Naive thymus-derived CD4-positive, alpha-beta T cell (primary cell): ENCODE results near the gene BET1L. TPM values are rescaled to one million over a fixed set of nuclear protein-coding genes. Genes with fewer than 3 reads are reported as not detected.
A peak's percentile ranks its signal among the peaks of the same experiment; 100 is the strongest.

ENCODE experiments used
- ATAC-seq: fragments of 150-1000 bp; cut with Tn5 transposase; 2 replicates; pipeline ENCODE4 v1.10.0; 2021; ENCODE audit warnings: mild to moderate bottlenecking, moderate library complexity
- CTCF ChIA-PET: fragments of 350-600 bp; sonication (Branson Sonifier 250); formaldehyde crosslinking; loops from one replicate; lab custom pipeline; 2021; ENCODE audit warnings: antibody characterized with exemption; lab: Charles Lee
- POLR2A ChIA-PET: fragments of 350-600 bp; sonication (Branson Sonifier 250); formaldehyde crosslinking; loops from one replicate; lab custom pipeline; 2021; ENCODE audit warnings: antibody characterized with exemption, inconsistent platforms; lab: Charles Lee
- DNase-seq, 9 donors: peaks; one replicate each; pipeline versions ENCODE4 v3.0.0 to v3.0.0-alpha.2; 2020 to 2022; ENCODE audit warnings: mixed read lengths in 1 of 9
- H3K27ac ChIP-seq: one replicate; pipeline ENCODE4 v1.7.0; 2013; ENCODE audit warnings: mild to moderate bottlenecking, low read depth, low read length, moderate library complexity
- H3K27me3 ChIP-seq, 2 donors: one replicate each; pipeline ENCODE4 v1.7.0; 2013; ENCODE audit warnings: low read length in 2 of 2, mild to moderate bottlenecking in 2 of 2, moderate library complexity in 2 of 2; ENCODE audit not compliant: control insufficient read depth in 2 of 2, insufficient read depth in 2 of 2
- H3K36me3 ChIP-seq, 3 experiments: 1 replicate in 2 of 3; 2 replicates in 1 of 3; pipeline ENCODE4 v1.7.0; 2013; ENCODE audit warnings: low read length in 3 of 3, mild to moderate bottlenecking in 3 of 3, moderate library complexity in 1 of 3; ENCODE audit not compliant: insufficient read depth in 3 of 3, control insufficient read depth in 2 of 3
- H3K4me1 ChIP-seq, 2 donors: one replicate each; pipeline ENCODE4 v1.7.0; 2013; ENCODE audit warnings: low read length in 2 of 2, mild to moderate bottlenecking in 2 of 2, moderate library complexity in 1 of 2; ENCODE audit not compliant: control insufficient read depth in 2 of 2, insufficient read depth in 2 of 2
- H3K4me3 ChIP-seq: 2 replicates; pipeline ENCODE4 v1.7.0; 2013; ENCODE audit warnings: mild to moderate bottlenecking, low read length
- H3K9me3 ChIP-seq, 3 experiments: 1 replicate in 2 of 3; 2 replicates in 1 of 3; pipeline ENCODE4 v1.7.0; 2013; ENCODE audit warnings: low read length in 3 of 3; ENCODE audit not compliant: control insufficient read depth in 2 of 3
- H3K27ac Mint-ChIP-seq, 9 donors: one replicate each; pipeline ENCODE4 v1.8.0; 2020 to 2022; ENCODE audit warnings: mixed read lengths in 9 of 9, mild to moderate bottlenecking in 8 of 9, moderate library complexity in 5 of 9, inconsistent platforms in 2 of 9
- H3K27me3 Mint-ChIP-seq, 5 donors: one replicate each; pipeline ENCODE4 v1.8.0; 2021 to 2022; ENCODE audit warnings: mixed read lengths in 5 of 5, mild to moderate bottlenecking in 1 of 5
- H3K36me3 Mint-ChIP-seq, 5 donors: one replicate each; pipeline ENCODE4 v1.8.0; 2020 to 2022; ENCODE audit warnings: mixed read lengths in 5 of 5, mild to moderate bottlenecking in 3 of 5, inconsistent platforms in 1 of 5
- H3K4me1 Mint-ChIP-seq, 7 donors: one replicate each; pipeline ENCODE4 v1.8.0; 2020 to 2022; ENCODE audit warnings: mixed read lengths in 7 of 7, mild to moderate bottlenecking in 3 of 7, inconsistent platforms in 1 of 7
- H3K4me3 Mint-ChIP-seq, 10 donors: one replicate each; pipeline ENCODE4 v1.8.0; 2020 to 2022; ENCODE audit warnings: mild to moderate bottlenecking in 10 of 10, mixed read lengths in 10 of 10, moderate library complexity in 6 of 10, inconsistent platforms in 2 of 10
- H3K9me3 Mint-ChIP-seq, 11 donors: one replicate each; pipeline ENCODE4 v1.8.0; 2020 to 2022; ENCODE audit warnings: mixed read lengths in 11 of 11, mild to moderate bottlenecking in 4 of 11, inconsistent platforms in 1 of 11, moderate library complexity in 1 of 11
- intact Hi-C, 2 donors: fragments of 100-400 bp; cut with micrococcal nuclease; formaldehyde crosslinking; loops; one replicate each; pipeline ENCODE4 v1.15.1; 2023
- polyA plus RNA-seq, 2 donors: library from polyadenylated mRNA; unstranded; fragments of 300-500 nt; fragmentation: Illumina TruSeq; gene quantifications; one replicate each; pipeline ENCODE4 v1.2.3, GENCODE V29; 2021
- total RNA-seq, 6 experiments: library from RNA in 5 of 6; stranded (reverse) in 5 of 6; gene quantifications; 1 replicate in 5 of 6; 2 replicates in 1 of 6; pipeline ENCODE4 v1.2.3 and lab custom pipeline; 2021 to 2026

The BET1L gene
- total and polyA plus RNA-seq, 7 experiments from 2014 or later, result 47.1 to 125 (median 89.3) TPM

DNA sequence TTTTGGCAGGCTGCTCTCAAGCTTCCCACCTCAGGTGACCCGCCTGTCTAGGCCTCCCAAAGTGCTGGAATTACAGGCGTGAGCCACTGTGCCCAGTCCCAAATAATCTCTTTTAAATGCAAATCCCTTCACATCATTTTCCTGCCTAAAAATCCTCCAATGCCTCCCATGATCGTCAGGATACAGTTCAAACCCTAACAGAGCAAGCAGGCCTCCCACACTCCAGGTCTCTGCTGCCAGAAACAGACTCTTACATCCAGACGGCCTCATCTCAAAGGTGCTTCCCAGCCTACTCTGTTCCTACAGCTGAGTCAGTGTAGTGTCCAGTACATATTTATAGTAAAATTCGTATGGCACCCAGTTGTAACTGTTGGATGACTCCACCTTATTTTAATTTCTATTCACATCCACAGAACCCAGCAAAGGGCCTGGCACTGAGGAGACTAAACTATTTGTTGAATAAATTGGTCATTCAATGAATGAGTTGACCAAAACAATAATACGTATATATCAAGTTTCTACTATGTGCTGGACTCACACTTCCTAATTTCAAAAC lies 20.7 kb upstream of the BET1L start:
- CTCF ChIA-PET, result interaction anchor here (1.6 kb wide), 1 partner anchor 28 kb away, joined by 3 read pairs; no protein-coding TSS in a partner anchor
- Mint-ChIP-seq H3K27ac (peak overlapping the region in 1 of 9 donors; percentile 36), H3K27me3 (no peaks in the 10 kb centered on the region), H3K4me3 (no peak overlapping the region), H3K9me3 (no peaks in the 10 kb centered on the region), H3K36me3 (peaks cover 3 to 31% (median 14%) of the 10 kb centered on the region in 5 donors), H3K4me1 (peaks cover 5 to 22% (median 18%) of the 10 kb centered on the region in 7 donors)
- ATAC-seq (no peak), DNase-seq (no peak)
- Histone ChIP-seq H3K4me3 (no peak overlapping the region), H3K9me3 (no peaks in the 10 kb centered on the region), H3K27me3 (no peaks in the 10 kb centered on the region), H3K27ac (no peak overlapping the region), H3K36me3 (peaks cover 0 to 20% (median 0%) of the 10 kb centered on the region in 3 experiments), H3K4me1 (no peaks in the 10 kb centered on the region)
- intact Hi-C loops, result no loop called here
- POLR2A ChIA-PET, result interaction anchor here (2.4 kb wide), 1 partner anchor 19 kb away, joined by 19 read pairs; the partner anchor contains the start of genes BET1L and RIC8A

DNA sequence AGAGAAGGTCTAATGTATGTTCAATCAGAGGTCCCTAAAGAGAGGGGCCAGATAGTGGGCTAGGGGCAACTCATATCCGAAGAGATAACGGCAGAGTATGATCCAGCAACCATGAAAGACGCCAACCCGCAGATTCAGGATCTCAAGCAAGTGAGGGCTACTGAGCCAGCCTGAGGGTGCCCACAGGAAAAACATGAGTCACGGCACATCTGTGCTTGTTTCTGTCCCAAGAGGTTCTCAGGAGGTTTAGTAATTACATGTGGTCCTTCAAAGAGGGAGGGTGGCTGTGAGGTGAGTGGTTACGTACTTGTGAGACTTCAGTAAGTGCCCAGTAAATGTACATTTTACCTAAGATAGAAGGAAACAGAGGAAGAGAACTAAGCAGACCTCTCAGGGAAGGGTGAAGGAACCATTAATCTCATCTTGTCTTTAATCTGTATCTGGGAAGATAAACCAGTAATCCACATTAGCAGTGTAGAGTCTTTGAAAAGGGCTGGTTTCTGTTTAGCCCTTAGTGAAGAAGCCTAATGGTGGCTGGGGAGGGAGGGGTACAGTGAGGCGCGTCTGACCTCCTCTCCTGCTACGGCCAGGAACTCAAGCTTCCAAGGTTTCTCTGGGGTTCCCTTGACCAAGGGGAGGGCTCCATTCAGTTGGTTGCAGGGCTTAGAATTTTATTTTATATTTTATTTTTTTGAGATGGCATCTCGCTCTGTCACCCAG lies 18.7 kb upstream of the BET1L start:
- ChIA-PET POLR2A (interaction anchor here (0.6 kb wide), 2 partner anchors 9 to 394 kb away, joined by 3 read pairs; no protein-coding TSS in a partner anchor), CTCF (no interaction called here)
- Histone ChIP-seq H3K27ac (no peak overlapping the region), H3K9me3 (no peaks in the 10 kb centered on the region), H3K4me3 (no peak overlapping the region), H3K4me1 (no peaks in the 10 kb centered on the region), H3K36me3 (peaks cover 0 to 23% (median 0%) of the 10 kb centered on the region in 3 experiments), H3K27me3 (no peaks in the 10 kb centered on the region)
- peaks cover 5 to 29% (median 15%) of the 10 kb centered on the region in 7 donors for H3K4me1 Mint-ChIP-seq
- H3K4me3 Mint-ChIP-seq, result no peak overlapping the region
- intact Hi-C loops, result no loop called here
- H3K27ac Mint-ChIP-seq, result peak overlapping the region in 1 of 9 donors; percentile 48
- no peaks in the 10 kb centered on the region for H3K9me3 Mint-ChIP-seq
- H3K27me3 Mint-ChIP-seq, result no peaks in the 10 kb centered on the region
- DNase-seq (no peak), ATAC-seq (no peak)
- H3K36me3 Mint-ChIP-seq, result peaks cover 3 to 34% (median 19%) of the 10 kb centered on the region in 5 donors

DNA sequence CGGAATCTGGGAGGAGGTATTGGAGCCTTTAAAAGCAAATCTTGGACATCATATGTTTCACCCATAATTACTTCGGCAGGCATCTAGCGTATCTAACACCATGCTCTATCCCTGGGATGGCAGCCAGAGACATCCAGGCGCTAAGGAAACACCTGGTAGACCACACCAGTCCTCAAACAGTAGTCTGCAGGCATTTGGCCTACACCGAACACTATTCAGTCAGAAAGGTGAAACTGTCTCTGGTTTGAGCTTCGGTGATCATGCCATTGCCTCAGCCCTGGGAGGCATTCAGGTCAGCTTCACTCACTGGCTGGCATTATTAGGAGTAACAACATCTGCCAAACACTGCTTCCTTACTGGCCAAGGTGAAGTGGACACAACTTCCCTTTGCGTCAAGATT lies 17.2 kb upstream of the BET1L start:
- Mint-ChIP-seq H3K9me3 (no peaks in the 10 kb centered on the region), H3K27me3 (no peaks in the 10 kb centered on the region), H3K4me3 (no peak overlapping the region), H3K36me3 (peaks cover 3 to 31% (median 20%) of the 10 kb centered on the region in 5 donors), H3K27ac (no peak overlapping the region), H3K4me1 (peaks cover 5 to 31% (median 13%) of the 10 kb centered on the region in 7 donors)
- Histone ChIP-seq H3K27me3 (no peaks in the 10 kb centered on the region), H3K9me3 (no peaks in the 10 kb centered on the region), H3K4me3 (no peak overlapping the region), H3K36me3 (peaks cover 0 to 23% (median 0%) of the 10 kb centered on the region in 3 experiments), H3K4me1 (no peaks in the 10 kb centered on the region), H3K27ac (no peak overlapping the region)
- DNase-seq (no peak), ATAC-seq (no peak)
- POLR2A ChIA-PET, result interaction anchor here (1.9 kb wide), 1 partner anchor 17 kb away, joined by 7 read pairs; the partner anchor contains the start of genes BET1L and RIC8A
- intact Hi-C loops, result no loop called here
- CTCF ChIA-PET, result no interaction called here

DNA sequence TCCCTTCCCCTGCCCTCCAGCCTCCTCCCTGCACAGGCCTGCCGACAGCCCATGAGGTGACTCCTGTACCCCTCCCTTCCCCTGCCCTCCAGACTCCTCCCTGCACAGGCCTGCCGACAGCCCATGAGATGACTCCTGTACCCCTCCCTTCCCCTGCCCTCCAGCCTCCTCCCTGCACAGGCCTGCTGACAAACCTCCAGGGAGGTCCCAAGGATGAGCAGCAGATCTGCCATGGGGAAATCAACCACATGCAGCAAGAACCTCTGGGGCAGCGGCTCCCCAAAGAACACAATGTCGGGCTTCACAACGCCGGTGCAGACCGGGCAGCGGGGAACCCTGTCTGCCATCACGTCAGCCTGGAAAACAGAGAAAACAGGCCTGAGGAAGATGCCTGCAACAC lies 16.7 kb upstream of the BET1L start:
- Mint-ChIP-seq H3K27ac (no peak overlapping the region), H3K4me3 (no peak overlapping the region), H3K36me3 (peaks cover 3 to 34% (median 20%) of the 10 kb centered on the region in 5 donors), H3K9me3 (no peaks in the 10 kb centered on the region), H3K27me3 (no peaks in the 10 kb centered on the region), H3K4me1 (peaks cover 5 to 34% (median 12%) of the 10 kb centered on the region in 7 donors)
- no peaks in the 10 kb centered on the region for H3K4me1 ChIP-seq
- intact Hi-C loops, result no loop called here
- H3K36me3 ChIP-seq, result peaks cover 0 to 22% (median under 1%) of the 10 kb centered on the region in 3 experiments
- H3K27me3 ChIP-seq, result no peaks in the 10 kb centered on the region
- no peak overlapping the region for H3K4me3 ChIP-seq
- no peak overlapping the region for H3K27ac ChIP-seq
- ChIA-PET CTCF (no interaction called here), POLR2A (interaction anchor here (1.9 kb wide), 1 partner anchor 17 kb away, joined by 7 read pairs; the partner anchor contains the start of genes BET1L and RIC8A)
- H3K9me3 ChIP-seq, result no peaks in the 10 kb centered on the region
- DNase-seq (no peak), ATAC-seq (no peak)

DNA sequence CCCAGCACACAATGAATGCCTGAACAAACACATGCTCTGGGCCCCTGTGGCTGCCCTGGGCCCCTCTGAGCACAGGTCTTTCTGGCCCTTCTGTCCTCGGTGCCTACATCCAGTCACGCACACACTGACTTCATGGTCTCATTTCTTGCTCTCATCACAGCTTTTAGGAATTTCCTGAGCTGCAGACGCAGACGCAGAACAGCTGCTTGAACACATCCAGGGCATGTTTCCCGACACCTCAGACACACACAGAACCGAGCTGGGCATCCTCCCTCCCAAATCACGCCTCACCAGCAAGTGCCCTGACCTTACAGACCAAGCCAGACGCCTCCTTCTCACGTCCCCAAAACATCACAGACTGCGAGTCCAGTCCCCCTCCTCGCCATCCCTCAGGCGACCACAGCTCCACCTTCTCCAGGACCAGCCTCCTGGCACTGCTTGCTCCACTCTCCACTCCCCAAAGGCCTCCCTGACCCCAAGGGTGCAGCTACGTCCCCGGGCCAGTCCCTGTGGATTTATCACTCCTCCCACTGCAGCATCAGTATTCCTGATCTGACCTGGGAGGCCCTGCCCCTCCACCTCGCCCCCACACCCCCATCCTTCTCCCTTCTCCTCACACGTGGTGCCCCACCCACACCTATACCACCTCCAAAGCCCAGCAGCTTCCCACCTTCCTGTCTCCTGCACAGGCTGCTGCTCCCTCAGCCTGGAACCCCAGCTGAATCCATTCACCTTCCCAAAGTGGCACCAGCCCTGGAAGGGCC lies 16.0 kb upstream of the BET1L start:
- intact Hi-C loops, result no loop called here
- H3K4me3 Mint-ChIP-seq, result no peak overlapping the region
- DNase-seq (no peak), ATAC-seq (no peak)
- POLR2A ChIA-PET, result interaction anchor here (1.9 kb wide), 1 partner anchor 16 kb away, joined by 7 read pairs; the partner anchor contains the start of genes BET1L and RIC8A
- Histone ChIP-seq H3K27me3 (no peaks in the 10 kb centered on the region), H3K4me1 (no peaks in the 10 kb centered on the region), H3K9me3 (no peaks in the 10 kb centered on the region), H3K4me3 (no peak overlapping the region), H3K27ac (no peak overlapping the region), H3K36me3 (peaks cover 0 to 15% (median 3%) of the 10 kb centered on the region in 3 experiments)
- H3K9me3 Mint-ChIP-seq, result no peaks in the 10 kb centered on the region
- peak overlapping the region in 3 of 9 donors; percentile 21 to 60 (median 25) for H3K27ac Mint-ChIP-seq
- peaks cover 5 to 27% (median 8%) of the 10 kb centered on the region in 7 donors for H3K4me1 Mint-ChIP-seq
- CTCF ChIA-PET, result no interaction called here
- no peaks in the 10 kb centered on the region for H3K27me3 Mint-ChIP-seq
- peaks cover 1 to 32% (median 16%) of the 10 kb centered on the region in 5 donors for H3K36me3 Mint-ChIP-seq
